HepG2 (cell line): ENCODE results near the gene KATNB1. TPM values are rescaled to one million over a fixed set of nuclear protein-coding genes. Genes with fewer than 3 reads are reported as not detected.

Experiments
- AGO1 ChIP-seq: fragments of 200-400 bp; formaldehyde crosslinking; IDR thresholded peaks from 2 replicates; pipeline ENCODE4 v1.6.1; 2017; ENCODE audit warnings: mild to moderate bottlenecking, low read depth, low read length, moderate library complexity; ENCODE audit not compliant: poor library complexity, severe bottlenecking
- ARNTL ChIP-seq: sonication (generic); formaldehyde crosslinking; IDR thresholded peaks from 2 replicates; pipeline ENCODE4 v1.4.0; 2020; ENCODE audit warnings: mild to moderate bottlenecking, missing genetic modification reagents
- BRF2 ChIP-seq: sonication (generic); formaldehyde crosslinking; IDR thresholded peaks from 2 replicates; pipeline ENCODE4 v1.8.1; 2022; ENCODE audit warnings: mild to moderate bottlenecking, missing genetic modification reagents
- CREBL2 ChIP-seq: sonication (generic); formaldehyde crosslinking; IDR thresholded peaks from 2 replicates; pipeline ENCODE4 v1.8.1; 2023; ENCODE audit warnings: missing genetic modification reagents, mild to moderate bottlenecking, borderline replicate concordance
- EEA1 ChIP-seq: sonication (generic); formaldehyde crosslinking; IDR thresholded peaks from 2 replicates; pipeline ENCODE4 v1.5.1; 2020; ENCODE audit warnings: mild to moderate bottlenecking, missing genetic modification reagents, borderline replicate concordance
- HCFC1 ChIP-seq: fragments of 150-350 bp; IDR thresholded peaks from 2 replicates; pipeline ENCODE4 v1.6.1; 2014; ENCODE audit warnings: low read depth, low read length
- RBFOX2 ChIP-seq: fragments of 200-400 bp; formaldehyde crosslinking; IDR thresholded peaks from 2 replicates; pipeline ENCODE4 v1.6.1; 2017; ENCODE audit warnings: low read depth, mild to moderate bottlenecking, low read length
- SNAI1 ChIP-seq: sonication (generic); formaldehyde crosslinking; IDR thresholded peaks from 2 replicates; pipeline ENCODE4 v1.5.0; 2020; ENCODE audit warnings: mild to moderate bottlenecking, missing genetic modification reagents, borderline replicate concordance
- SOX6 ChIP-seq, 2 experiments: fragments of 450-650 bp in 1 of 2; sonication (generic) in 1 of 2; formaldehyde crosslinking in 1 of 2; IDR thresholded peaks; 2 replicates each; pipeline versions ENCODE4 v1.4.0 to v1.6.1; 2017 to 2020; ENCODE audit warnings: antibody characterized with exemption in 1 of 2, mild to moderate bottlenecking in 1 of 2, missing genetic modification reagents in 1 of 2
- TRAFD1 ChIP-seq: sonication (generic); formaldehyde crosslinking; IDR thresholded peaks from 2 replicates; pipeline ENCODE4 v1.5.1; 2020; ENCODE audit warnings: missing genetic modification reagents, mild to moderate bottlenecking, borderline replicate concordance
- ZKSCAN1 ChIP-seq: fragments of 150-350 bp; IDR thresholded peaks from 2 replicates; pipeline ENCODE4 v1.6.1; 2014; ENCODE audit warnings: low read length
- ZNF121 ChIP-seq: sonication (generic); formaldehyde crosslinking; IDR thresholded peaks from 2 replicates; pipeline ENCODE4 v1.5.0; 2020; ENCODE audit warnings: mild to moderate bottlenecking, missing genetic modification reagents
- ZNF142 ChIP-seq: sonication (generic); formaldehyde crosslinking; IDR thresholded peaks from 2 replicates; pipeline ENCODE4 v1.4.0; 2020; ENCODE audit warnings: missing genetic modification reagents
- ZNF414 ChIP-seq: sonication (generic); formaldehyde crosslinking; IDR thresholded peaks from 2 replicates; pipeline ENCODE4 v1.5.0; 2020; ENCODE audit warnings: missing genetic modification reagents
- polyA plus RNA-seq, 8 experiments: library from polyadenylated mRNA; depleted of rRNA in 3 of 8; stranded (reverse) in 7 of 8; unstranded in 1 of 8; fragments of >200 nt; fragmentation: Illumina TruSeq in 4 of 8; extraction: Trizol in 4 of 8; gene quantifications; 2 replicates each; pipeline versions ENCODE4 v1.2.1 to v1.2.3, GENCODE V29; 2011 to 2016; ENCODE audit warnings: low read depth in 4 of 8, missing spikeins in 1 of 8, mixed read lengths in 1 of 8; ENCODE audit not compliant: insufficient read depth in 1 of 8
- total RNA-seq, 5 experiments: library from RNA; depleted of rRNA; stranded (reverse); fragments of >200 nt; fragmentation: Illumina TruSeq; extraction: Trizol; gene quantifications; 2 replicates each; pipeline ENCODE4 v1.2.3, GENCODE V29; 2016; ENCODE audit warnings: low read depth in 1 of 5
- TF ChIP-seq, protein P1 (sequence below): sonication (generic); formaldehyde crosslinking; conservative IDR thresholded peaks from 2 replicates; pipeline ENCODE4 v1.8.0; 2022; ENCODE audit warnings: mild to moderate bottlenecking, moderate library complexity, missing genetic modification reagents
- TF ChIP-seq, protein P2 (sequence below): sonication (generic); formaldehyde crosslinking; conservative IDR thresholded peaks from 2 replicates; pipeline ENCODE4 v1.4.0; 2020; ENCODE audit warnings: missing genetic modification reagents

The KATNB1 gene
- total and polyA plus RNA-seq, 2 of the 13 experiments (the other 11 are each of a cell fraction or from before 2014, with no cell fraction given): 31.5 to 43.5 TPM

DNA sequence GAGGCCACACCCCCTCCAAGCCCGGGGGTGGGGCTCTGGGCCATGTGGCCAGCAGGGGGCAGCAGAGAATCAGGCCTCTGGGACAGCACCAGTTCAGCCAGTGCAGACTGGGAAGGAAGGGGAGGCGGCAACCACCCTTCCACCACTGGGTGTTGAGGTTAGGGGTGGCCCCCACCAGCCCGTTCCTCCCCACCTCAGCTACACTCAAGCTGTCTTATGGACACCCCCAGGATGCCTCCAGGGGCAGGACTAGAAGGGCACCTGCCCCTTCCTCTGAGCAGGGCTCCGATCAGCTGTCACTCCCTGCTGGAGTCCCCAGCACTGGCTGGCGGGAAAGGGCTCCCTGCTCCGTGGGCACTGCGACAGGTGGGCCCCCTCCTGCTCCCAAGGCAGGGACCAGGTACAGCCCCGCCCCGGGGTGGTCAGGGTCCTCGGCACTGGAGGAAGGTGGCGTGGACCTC lies 21.8 kb downstream of the KATNB1 start (continued):
- no peak for TF ChIP-seq TRAFD1 (CRISPR knock-in tag)
- TF ChIP-seq ZNF414: no peak
- no peak for TF ChIP-seq ZKSCAN1
- no peak for TF ChIP-seq ZNF142 (CRISPR knock-in tag)
- TF ChIP-seq, protein P1, sequence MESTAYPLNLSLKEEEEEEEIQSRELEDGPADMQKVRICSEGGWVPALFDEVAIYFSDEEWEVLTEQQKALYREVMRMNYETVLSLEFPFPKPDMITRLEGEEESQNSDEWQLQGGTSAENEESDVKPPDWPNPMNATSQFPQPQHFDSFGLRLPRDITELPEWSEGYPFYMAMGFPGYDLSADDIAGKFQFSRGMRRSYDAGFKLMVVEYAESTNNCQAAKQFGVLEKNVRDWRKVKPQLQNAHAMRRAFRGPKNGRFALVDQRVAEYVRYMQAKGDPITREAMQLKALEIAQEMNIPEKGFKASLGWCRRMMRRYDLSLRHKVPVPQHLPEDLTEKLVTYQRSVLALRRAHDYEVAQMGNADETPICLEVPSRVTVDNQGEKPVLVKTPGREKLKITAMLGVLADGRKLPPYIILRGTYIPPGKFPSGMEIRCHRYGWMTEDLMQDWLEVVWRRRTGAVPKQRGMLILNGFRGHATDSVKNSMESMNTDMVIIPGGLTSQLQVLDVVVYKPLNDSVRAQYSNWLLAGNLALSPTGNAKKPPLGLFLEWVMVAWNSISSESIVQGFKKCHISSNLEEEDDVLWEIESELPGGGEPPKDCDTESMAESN (CRISPR knock-in tag): 0 out of 2 replicates have a peak, but pooled peaks have one; percentile 40
- TF ChIP-seq, protein P2, sequence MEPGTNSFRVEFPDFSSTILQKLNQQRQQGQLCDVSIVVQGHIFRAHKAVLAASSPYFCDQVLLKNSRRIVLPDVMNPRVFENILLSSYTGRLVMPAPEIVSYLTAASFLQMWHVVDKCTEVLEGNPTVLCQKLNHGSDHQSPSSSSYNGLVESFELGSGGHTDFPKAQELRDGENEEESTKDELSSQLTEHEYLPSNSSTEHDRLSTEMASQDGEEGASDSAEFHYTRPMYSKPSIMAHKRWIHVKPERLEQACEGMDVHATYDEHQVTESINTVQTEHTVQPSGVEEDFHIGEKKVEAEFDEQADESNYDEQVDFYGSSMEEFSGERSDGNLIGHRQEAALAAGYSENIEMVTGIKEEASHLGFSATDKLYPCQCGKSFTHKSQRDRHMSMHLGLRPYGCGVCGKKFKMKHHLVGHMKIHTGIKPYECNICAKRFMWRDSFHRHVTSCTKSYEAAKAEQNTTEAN: no peak
- no peak for TF ChIP-seq ARNTL
- TF ChIP-seq RBFOX2: no peak
- TF ChIP-seq SNAI1 (CRISPR knock-in tag): no peak
- TF ChIP-seq HCFC1: no peak
- TF ChIP-seq SOX6 (IDR thresholded peaks at IDR 0.05): no peak
- peak; percentile 68 for TF ChIP-seq SOX6 (CRISPR knock-in tag; IDR thresholded peaks at IDR 0.05)
- TF ChIP-seq EEA1 (CRISPR knock-in tag): no peak; the same call in 1 of the 2 replicates
- TF ChIP-seq AGO1: peak; percentile 46
- TF ChIP-seq BRF2: no peak
- no peak for TF ChIP-seq CREBL2 (CRISPR knock-in tag)
- TF ChIP-seq ZNF121: no peak
